PC-9 (cell line): Measurements from ENCODE around the gene USP7. TPM values are rescaled to one million over a fixed set of nuclear protein-coding genes. Genes with fewer than 3 reads are reported as not detected.

ENCODE experiments used
- BruUV-seq: library from RNA; stranded (reverse); fragments of 400-500 nt; replicated peaks from 2 replicates; lab custom pipeline; 2021; lab: Mats Ljungman, UMichigan
- CTCF ChIA-PET: fragments of 300-600 bp; sonication (Branson Sonifier 250); formaldehyde crosslinking; loops from one replicate; lab custom pipeline; 2022; ENCODE audit warnings: antibody characterized with exemption; lab: Charles Lee
- POLR2A ChIA-PET: fragments of 300-600 bp; sonication (Branson Sonifier 250); formaldehyde crosslinking; loops from one replicate; lab custom pipeline; 2022; ENCODE audit warnings: antibody characterized with exemption; ENCODE audit not compliant: unreplicated experiment; lab: Charles Lee
- DNase-seq, 2 experiments: peaks; one replicate each; pipeline versions ENCODE4 v3.0.0 to v3.0.0-alpha.2; 2015 to 2022; ENCODE audit warnings: mixed read lengths in 1 of 2
- H2AFZ ChIP-seq: fragments of 200-600 bp; sonication (generic); 2 replicates; pipeline ENCODE4 v1.8.1; 2017; ENCODE audit warnings: antibody characterized with exemption
- H3F3A ChIP-seq: fragments of 200-600 bp; sonication (generic); 2 replicates; pipeline ENCODE4 v1.8.1; 2017; ENCODE audit warnings: antibody characterized with exemption, mild to moderate bottlenecking, low read depth; ENCODE audit not compliant: insufficient read depth
- H3K27ac ChIP-seq: fragments of 200-600 bp; sonication (generic); 2 replicates; pipeline ENCODE4 v1.6.1; 2016; ENCODE audit warnings: mixed run types
- H3K27me3 ChIP-seq: fragments of 200-600 bp; sonication (generic); 2 replicates; pipeline ENCODE4 v1.6.1; 2016; ENCODE audit warnings: low read depth, mixed run types; ENCODE audit not compliant: insufficient read depth
- H3K36me3 ChIP-seq: fragments of 200-600 bp; sonication (generic); 2 replicates; pipeline ENCODE4 v1.6.1; 2016; ENCODE audit warnings: low read depth, mixed run types
- H3K4me1 ChIP-seq: fragments of 200-600 bp; sonication (generic); replicated peaks from 2 replicates; pipeline ENCODE4 v1.6.1; 2016; ENCODE audit warnings: mixed run types; ENCODE audit not compliant: insufficient read depth
- H3K4me2 ChIP-seq: fragments of 200-600 bp; sonication (generic); 2 replicates; pipeline ENCODE4 v1.6.1; 2017; ENCODE audit warnings: mixed run types
- H3K4me3 ChIP-seq: fragments of 200-600 bp; sonication (generic); 2 replicates; pipeline ENCODE4 v1.6.1; 2016; ENCODE audit warnings: mixed run types
- H3K79me2 ChIP-seq: fragments of 200-600 bp; sonication (generic); 2 replicates; pipeline ENCODE4 v1.6.1; 2017; ENCODE audit warnings: low read depth, mixed run types
- H3K9me2 ChIP-seq: fragments of 200-600 bp; sonication (generic); 2 replicates; pipeline ENCODE4 v1.8.1; 2017; ENCODE audit warnings: mild to moderate bottlenecking; ENCODE audit not compliant: insufficient read depth
- H3K9me3 ChIP-seq: fragments of 200-600 bp; sonication (generic); 2 replicates; pipeline ENCODE4 v1.8.1; 2016; ENCODE audit warnings: low read depth; ENCODE audit not compliant: insufficient read depth
- H4K20me1 ChIP-seq: fragments of 200-600 bp; sonication (generic); 2 replicates; pipeline ENCODE4 v1.8.1; 2017; ENCODE audit not compliant: insufficient read depth
- EZH2 ChIP-seq: fragments of 200-600 bp; sonication (generic); IDR thresholded peaks from 2 replicates; pipeline ENCODE4 v1.8.0; 2017; ENCODE audit warnings: antibody characterized with exemption, low read depth
- intact Hi-C: fragments of 100-400 bp; cut with micrococcal nuclease; formaldehyde crosslinking; loops from one replicate; pipeline ENCODE4 v1.10.0; 2022; ENCODE audit not compliant: unreplicated experiment
- total RNA-seq: library from RNA; stranded (reverse); gene quantifications from 2 replicates; pipeline ENCODE4 v1.2.3, GENCODE V29; 2021
- TF ChIP-seq, protein P1 (sequence below): fragments of 200-600 bp; sonication (generic); conservative IDR thresholded peaks from 2 replicates; pipeline ENCODE4 v1.6.1; 2017; ENCODE audit warnings: mixed run types, antibody characterized with exemption, mild to moderate bottlenecking, moderate library complexity

The USP7 gene
- total RNA-seq, 1 experiment from 2014 or later: 167 TPM

DNA sequence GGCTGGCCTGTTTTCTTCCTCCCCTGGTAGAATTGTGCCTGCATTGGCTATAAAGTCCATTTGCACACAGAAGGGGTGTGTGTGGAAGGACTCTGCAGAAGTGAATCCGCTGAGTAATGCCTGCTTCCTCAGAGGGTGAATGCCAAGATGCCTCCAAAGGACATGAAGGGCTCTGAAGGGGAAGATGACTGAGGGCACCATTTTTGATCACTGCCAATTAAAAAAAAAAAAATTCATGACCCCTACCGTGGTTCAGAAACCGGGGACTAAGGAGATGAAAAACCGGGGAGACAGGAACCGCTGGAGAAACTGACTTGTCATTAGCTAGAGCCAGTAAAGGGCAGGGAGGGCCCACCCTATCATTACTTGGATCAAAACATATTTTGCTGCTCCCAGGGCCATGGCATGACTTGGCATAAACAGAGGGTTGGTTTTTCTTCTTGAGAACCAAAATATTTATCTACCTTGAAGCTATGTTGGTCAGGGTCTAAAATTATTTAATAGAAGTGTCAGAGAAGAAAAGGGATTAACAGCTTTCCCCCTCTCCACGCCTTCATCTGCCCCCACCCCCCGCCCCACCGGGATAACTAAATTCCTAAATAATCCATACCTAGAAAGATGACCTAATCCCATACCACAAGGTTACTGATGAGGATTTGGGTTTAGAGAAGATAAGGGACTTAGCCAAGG, 3.6 kb upstream of the USP7 start:
- H3K79me2 ChIP-seq: peaks cover 8% of the 10 kb centered on the region
- ChIA-PET CTCF (interaction anchor here (0.6 to 0.7 kb wide), 4 partner anchors 11 to 38 kb away, joined by 3 read pairs; no protein-coding TSS in a partner anchor), POLR2A (interaction anchor here (0.6 to 0.7 kb wide), 3 partner anchors 23 to 1602 kb away, joined by 7 to 8 read pairs (median 8); partner anchors contain the start of gene HAPSTR1)
- H3K4me2 ChIP-seq: peak overlapping the region; percentile 44
- peaks cover 5% of the 10 kb centered on the region for H4K20me1 ChIP-seq
- no peaks in the 10 kb centered on the region for H3K36me3 ChIP-seq
- H3K4me3 ChIP-seq: no peak overlapping the region
- no peaks in the 10 kb centered on the region for H3K9me2 ChIP-seq
- no peaks in the 10 kb centered on the region for H3K9me3 ChIP-seq
- peak; percentile 62 to 66 for DNase-seq
- BruUV-seq: no TSS peak
- TF ChIP-seq EZH2: no peak
- TF ChIP-seq, protein P1, sequence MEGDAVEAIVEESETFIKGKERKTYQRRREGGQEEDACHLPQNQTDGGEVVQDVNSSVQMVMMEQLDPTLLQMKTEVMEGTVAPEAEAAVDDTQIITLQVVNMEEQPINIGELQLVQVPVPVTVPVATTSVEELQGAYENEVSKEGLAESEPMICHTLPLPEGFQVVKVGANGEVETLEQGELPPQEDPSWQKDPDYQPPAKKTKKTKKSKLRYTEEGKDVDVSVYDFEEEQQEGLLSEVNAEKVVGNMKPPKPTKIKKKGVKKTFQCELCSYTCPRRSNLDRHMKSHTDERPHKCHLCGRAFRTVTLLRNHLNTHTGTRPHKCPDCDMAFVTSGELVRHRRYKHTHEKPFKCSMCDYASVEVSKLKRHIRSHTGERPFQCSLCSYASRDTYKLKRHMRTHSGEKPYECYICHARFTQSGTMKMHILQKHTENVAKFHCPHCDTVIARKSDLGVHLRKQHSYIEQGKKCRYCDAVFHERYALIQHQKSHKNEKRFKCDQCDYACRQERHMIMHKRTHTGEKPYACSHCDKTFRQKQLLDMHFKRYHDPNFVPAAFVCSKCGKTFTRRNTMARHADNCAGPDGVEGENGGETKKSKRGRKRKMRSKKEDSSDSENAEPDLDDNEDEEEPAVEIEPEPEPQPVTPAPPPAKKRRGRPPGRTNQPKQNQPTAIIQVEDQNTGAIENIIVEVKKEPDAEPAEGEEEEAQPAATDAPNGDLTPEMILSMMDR: no peak
- H3K27me3 ChIP-seq: no peaks in the 10 kb centered on the region
- peaks cover 6% of the 10 kb centered on the region; the same call in 1 of the 2 replicates for H3F3A ChIP-seq
- intact Hi-C loops: loop anchor here (2.0 kb wide), 1 partner anchor 124 kb away; the partner anchor contains the start of gene HAPSTR1
- peak overlapping the region; percentile 70 for H3K27ac ChIP-seq
- H3K4me1 ChIP-seq: peaks cover 19% of the 10 kb centered on the region
- H2AFZ ChIP-seq: no peak overlapping the region

DNA sequence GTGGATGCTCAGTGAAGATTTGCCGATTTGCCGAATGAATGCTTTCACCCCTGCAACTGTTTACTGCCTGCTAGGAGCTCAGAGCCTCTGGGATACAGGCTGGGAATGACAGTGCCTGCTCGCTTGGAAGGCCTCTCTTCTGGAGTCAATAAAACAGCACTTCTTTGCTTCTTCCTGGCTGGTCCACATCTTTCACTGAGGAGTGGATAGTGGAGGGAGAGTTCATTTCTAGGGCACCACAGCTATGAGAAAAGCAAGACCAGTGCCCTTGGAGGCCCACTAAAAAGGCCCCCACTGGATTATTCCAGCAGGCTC, 3.1 kb upstream of the USP7 start:
- Histone ChIP-seq H2AFZ (no peak overlapping the region), H3K27ac (peak overlapping the region; percentile 70), H3F3A (peaks cover 6% of the 10 kb centered on the region; the same call in 1 of the 2 replicates), H3K4me1 (peaks cover 19% of the 10 kb centered on the region), H3K79me2 (peaks cover 13% of the 10 kb centered on the region), H3K9me3 (no peaks in the 10 kb centered on the region), H3K27me3 (no peaks in the 10 kb centered on the region), H3K36me3 (no peaks in the 10 kb centered on the region), H3K4me3 (no peak overlapping the region), H3K9me2 (no peaks in the 10 kb centered on the region), H4K20me1 (peaks cover 10% of the 10 kb centered on the region), H3K4me2 (peak overlapping the region; percentile 44)
- ChIA-PET POLR2A (interaction anchor here (0.6 kb wide), 2 partner anchors 125 to 1602 kb away, joined by 7 to 8 read pairs; partner anchors contain the start of gene HAPSTR1), CTCF (no interaction called here)
- BruUV-seq: no TSS peak
- TF ChIP-seq, protein P1: no peak
- TF ChIP-seq EZH2: no peak
- intact Hi-C loops: loop anchor here (2.0 kb wide), 1 partner anchor 124 kb away; the partner anchor contains the start of gene HAPSTR1
- DNase-seq: no peak

DNA sequence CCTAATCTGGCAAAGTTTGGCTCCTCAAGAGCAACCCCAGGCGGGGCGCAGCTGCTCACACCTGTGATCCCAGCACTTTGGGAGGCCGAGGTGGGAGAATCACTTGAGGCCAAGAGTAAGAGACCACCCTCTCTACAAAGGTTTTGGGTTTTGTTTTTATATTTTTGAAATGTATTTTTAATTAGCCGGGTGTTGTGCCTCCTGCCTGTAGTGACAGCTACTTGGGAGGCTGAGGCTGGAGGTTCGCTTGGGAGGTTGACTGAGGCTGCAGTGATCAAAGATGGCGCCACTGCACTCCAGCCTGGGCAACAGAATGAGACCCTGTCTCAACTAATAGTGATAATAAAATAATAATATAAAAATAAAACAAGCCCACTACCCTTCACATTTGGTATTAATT, 756 bp upstream of the USP7 start:
- TF ChIP-seq EZH2: no peak
- TF ChIP-seq, protein P1: no peak
- TSS peak; percentile 90 for BruUV-seq
- no peak overlapping the region for H3K27ac ChIP-seq
- H3K4me3 ChIP-seq: peak overlapping the region; percentile 76
- ChIA-PET CTCF (interaction anchor here (1.3 kb wide), 1 partner anchor 45 kb away, joined by 3 read pairs; no protein-coding TSS in a partner anchor), POLR2A (interaction anchor here (0.6 kb wide), 1 partner anchor 36 kb away, joined by 3 read pairs; no protein-coding TSS in a partner anchor)
- peak overlapping the region; percentile 95 for H2AFZ ChIP-seq
- H3K4me1 ChIP-seq: peaks cover 41% of the 10 kb centered on the region
- H3K27me3 ChIP-seq: no peaks in the 10 kb centered on the region
- H3K36me3 ChIP-seq: no peaks in the 10 kb centered on the region
- no peak for DNase-seq
- no peaks in the 10 kb centered on the region for H3K9me2 ChIP-seq
- H4K20me1 ChIP-seq: peaks cover 33% of the 10 kb centered on the region
- intact Hi-C loops: loop anchor here (5.0 kb wide), 3 partner anchors 38 to 167 kb away; partner anchors contain the start of genes PMM2 and TMEM186
- no peaks in the 10 kb centered on the region for H3K9me3 ChIP-seq
- peaks cover 6% of the 10 kb centered on the region; the same call in 1 of the 2 replicates for H3F3A ChIP-seq
- peak overlapping the region; percentile 77 for H3K4me2 ChIP-seq
- peaks cover 36% of the 10 kb centered on the region for H3K79me2 ChIP-seq
